NCI-H226 (cell line): Measurements from ENCODE around the gene UCK1.

Source experiments
- DNase-seq: peaks from one replicate; pipeline ENCODE4 v3.0.0-alpha.2; 2015

The UCK1 gene

DNA sequence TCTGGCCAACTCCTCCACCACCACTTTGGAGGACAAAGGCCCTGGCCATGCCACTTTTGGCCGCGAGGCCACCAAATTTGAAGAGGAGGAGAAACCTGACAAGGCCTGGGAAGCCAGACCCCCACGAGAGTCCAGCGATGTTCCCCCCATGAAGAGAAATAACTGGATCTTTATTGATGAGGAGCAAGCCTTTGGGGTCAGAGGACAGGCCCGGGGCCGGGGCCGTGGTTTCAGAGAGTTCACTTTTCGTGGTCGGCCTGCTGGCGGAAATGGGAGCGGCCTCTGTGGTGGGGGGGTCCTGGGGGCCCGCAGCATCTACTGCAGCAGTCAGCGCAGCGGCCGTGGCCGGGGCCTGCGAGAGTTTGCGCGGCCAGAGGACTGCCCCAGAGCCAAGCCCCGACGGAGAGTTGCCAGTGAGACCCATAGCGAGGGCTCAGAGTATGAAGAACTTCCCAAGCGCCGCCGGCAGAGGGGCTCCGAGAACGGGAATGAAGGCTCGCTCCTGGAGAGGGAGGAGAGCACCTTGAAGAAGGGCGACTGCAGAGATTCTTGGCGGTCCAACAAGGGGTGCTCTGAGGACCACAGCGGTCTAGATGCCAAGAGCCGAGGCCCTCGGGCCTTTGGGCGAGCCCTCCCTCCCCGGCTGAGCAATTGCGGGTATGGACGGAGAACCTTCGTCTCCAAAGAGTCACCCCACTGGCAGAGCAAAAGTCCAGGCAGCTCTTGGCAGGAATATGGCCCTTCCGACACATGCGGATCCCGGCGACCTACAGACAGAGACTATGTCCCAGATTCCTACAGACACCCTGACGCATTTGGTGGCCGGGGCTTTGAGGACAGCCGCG, 55.7 kb downstream of the UCK1 start:
- no peak for DNase-seq

DNA sequence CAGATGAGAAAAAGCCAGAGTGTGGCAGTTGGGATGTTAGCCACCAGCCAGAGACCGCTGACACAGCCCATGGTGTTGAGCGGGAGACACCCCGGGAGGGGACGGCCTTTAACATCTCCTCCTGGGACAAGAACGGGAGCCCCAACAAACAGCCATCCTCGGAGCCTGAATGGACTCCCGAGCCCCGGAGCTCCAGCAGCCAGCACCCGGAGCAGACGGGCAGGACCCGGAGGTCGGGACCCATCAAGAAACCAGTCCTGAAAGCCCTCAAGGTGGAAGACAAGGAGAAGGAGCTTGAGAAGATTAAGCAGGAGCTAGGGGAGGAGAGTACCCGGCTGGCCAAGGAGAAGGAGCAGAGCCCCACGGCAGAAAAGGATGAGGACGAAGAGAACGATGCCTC, 56.4 kb downstream of the UCK1 start:
- no peak for DNase-seq

DNA sequence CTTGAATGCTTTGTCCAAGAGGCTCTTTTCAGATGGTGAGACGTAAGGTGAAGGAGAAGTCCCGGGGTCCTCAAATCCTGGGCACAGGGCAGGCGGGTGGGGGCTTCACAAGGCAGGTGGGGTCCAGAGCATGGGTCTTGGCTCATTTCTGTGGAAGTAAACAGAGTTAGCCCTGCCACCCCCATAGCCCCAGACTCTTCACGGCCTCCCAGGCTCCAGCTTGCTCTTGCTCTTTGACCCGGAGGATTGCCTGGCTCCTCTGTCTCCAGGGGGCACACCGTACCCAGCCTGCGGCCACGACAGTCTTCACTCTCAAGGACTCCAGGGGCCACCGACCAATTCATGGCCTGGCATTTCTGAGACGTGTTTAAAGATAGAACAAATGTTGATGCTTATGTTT, 57.2 kb downstream of the UCK1 start:
- DNase-seq = no peak
